Measurements from ENCODE around the gene PJVK. TPM values are rescaled to one million over a fixed set of nuclear protein-coding genes. Genes with fewer than 3 reads are reported as not detected.

The PJVK gene
- total and polyA plus RNA-seq, 9 of the 15 experiments (the other 6 are each of a cell fraction or from before 2014, with no cell fraction given): 0.11 to 1.5 (median 0.73) TPM

- TF ChIP-seq IRF9 (tag; IDR thresholded peaks at IDR 0.05) (no peak), NCOA2 (IDR thresholded peaks at IDR 0.05; ENCODE audit: partially characterized antibody in 2 of 2) (no peak), HNRNPH1 (optimal IDR thresholded peaks at IDR 0.05; ENCODE audit: low read depth, low read length) (no peak), GTF2F1 (IDR thresholded peaks at IDR 0.05; ENCODE audit: low read depth, low read length) (no peak), DNMT1 (IDR thresholded peaks at IDR 0.05) (no peak), USF2 (CRISPR knock-in tag; IDR thresholded peaks at IDR 0.05) (no peak), SIN3B (IDR thresholded peaks at IDR 0.05; ENCODE audit: low read depth) (no peak), ERF (CRISPR knock-in tag; IDR thresholded peaks at IDR 0.05) (0 out of 2 replicates have a peak, but pooled peaks have one; percentile 38), HOXB6 (CRISPR knock-in tag; IDR thresholded peaks at IDR 0.05; ENCODE audit: borderline replicate concordance) (no peak), ZNF780A (CRISPR knock-in tag; IDR thresholded peaks at IDR 0.05) (no peak), ZNF12 (CRISPR knock-in tag; IDR thresholded peaks at IDR 0.05) (no peak), CHD7 (IDR thresholded peaks at IDR 0.05; ENCODE audit: low read depth, low read length) (no peak), FIP1L1 (IDR thresholded peaks at IDR 0.05; ENCODE audit: low read depth, low read length, poor library complexity, severe bottlenecking) (no peak), ZEB2 (IDR thresholded peaks at IDR 0.05) (no peak), TAL1 (IDR thresholded peaks at IDR 0.05) (peak; percentile 16; the same call in 1 of the 2 replicates), TFAP4 (CRISPR knock-in tag; IDR thresholded peaks at IDR 0.05; ENCODE audit: borderline replicate concordance) (no peak)
These were observed 40.4 kb downstream of the PJVK start (continued) for GRCh38 chr2:178491612-178492011.

All from K562 (cell line).